GM12878 (cell line): Measurements from ENCODE around the gene SMARCC2. TPM values are rescaled to one million over a fixed set of nuclear protein-coding genes. Genes with fewer than 3 reads are reported as not detected.

Experiments
- BCL11A ChIP-seq: IDR thresholded peaks from 2 replicates; pipeline ENCODE4 v1.6.1; 2011; ENCODE audit warnings: low read depth, low read length
- CUX1 ChIP-seq: IDR thresholded peaks from 2 replicates; pipeline ENCODE4 v1.6.1; 2012; ENCODE audit warnings: improper control_type of control experiment, low read depth, low read length; ENCODE audit not compliant: insufficient replicate concordance
- NFXL1 ChIP-seq: fragments of 450-650 bp; IDR thresholded peaks from 2 replicates; pipeline ENCODE4 v1.6.1; 2017; ENCODE audit warnings: antibody characterized with exemption, mild to moderate bottlenecking, borderline replicate concordance
- NFYB ChIP-seq: IDR thresholded peaks from 2 replicates; pipeline ENCODE4 v1.6.1; 2011; ENCODE audit warnings: low read depth, mild to moderate bottlenecking, low read length, improper control_type of control experiment, moderate library complexity; ENCODE audit not compliant: insufficient read depth
- NRF1 ChIP-seq: conservative IDR thresholded peaks from 2 replicates; pipeline ENCODE4 v1.6.1; 2011; ENCODE audit warnings: mild to moderate bottlenecking, low read depth, low read length, improper control_type of control experiment
- POLR2AphosphoS2 ChIP-seq: IDR thresholded peaks from 2 replicates; pipeline ENCODE4 v1.6.1; 2011; ENCODE audit warnings: low read depth, mild to moderate bottlenecking, low read length, improper control_type of control experiment, moderate library complexity
- SMAD1 ChIP-seq: fragments of 450-650 bp; IDR thresholded peaks from 2 replicates; pipeline ENCODE4 v1.6.1; 2018; ENCODE audit warnings: mild to moderate bottlenecking, low read depth; ENCODE audit not compliant: partially characterized antibody
- SRF ChIP-seq, 2 experiments: IDR thresholded peaks; 2 replicates each; pipeline ENCODE4 v1.6.1; 2011; ENCODE audit warnings: low read depth in 2 of 2, low read length in 2 of 2, mild to moderate bottlenecking in 1 of 2, moderate library complexity in 1 of 2
- TCF12 ChIP-seq: IDR thresholded peaks from 2 replicates; pipeline ENCODE4 v1.6.1; 2011; ENCODE audit warnings: low read depth, mild to moderate bottlenecking, low read length
- YBX1 ChIP-seq: fragments of 450-650 bp; IDR thresholded peaks from 2 replicates; pipeline ENCODE4 v1.6.1; 2016; ENCODE audit warnings: antibody characterized with exemption
- polyA plus RNA-seq, 11 experiments: library from polyadenylated mRNA; depleted of rRNA in 4 of 11; unstranded in 6 of 11; stranded (reverse) in 5 of 11; fragments of >200 nt; fragmentation: Nextera tagmentation in 4 of 11; fragmentation: Illumina TruSeq in 1 of 11; extraction: Ambion mirVana in 4 of 11; extraction: Trizol in 1 of 11; gene quantifications; 1 replicate in 1 of 11; 2 replicates in 10 of 11; pipeline versions ENCODE4 v1.2.1 to v1.2.3, GENCODE V29; 2011 to 2016; ENCODE audit warnings: inconsistent platforms in 2 of 11, missing spikeins in 2 of 11, low read depth in 1 of 11
- total RNA-seq, 4 experiments: library from RNA; depleted of rRNA in 3 of 4; stranded (reverse); fragments of >200 nt in 3 of 4; fragmentation: Illumina TruSeq in 1 of 4; extraction: Trizol in 1 of 4; gene quantifications; 2 replicates each; pipeline versions ENCODE4 v1.2.1 to v1.2.3, GENCODE V29; 2013 to 2021
- TF ChIP-seq, protein P1 (sequence below): fragments of 450-650 bp; IDR thresholded peaks from 2 replicates; pipeline ENCODE4 v1.6.1; 2016; ENCODE audit warnings: mild to moderate bottlenecking, moderate library complexity, borderline replicate concordance
- TF ChIP-seq, protein P2 (sequence below): fragments of 450-650 bp; formaldehyde crosslinking; IDR thresholded peaks from 2 replicates; pipeline ENCODE4 v1.5.0; 2022; ENCODE audit warnings: mild to moderate bottlenecking, missing genetic modification characterization
- TF ChIP-seq, protein P3 (sequence below): fragments of 450-650 bp; IDR thresholded peaks from 2 replicates; pipeline ENCODE4 v1.6.1; 2017; ENCODE audit warnings: antibody characterized with exemption, mild to moderate bottlenecking, moderate library complexity

Gene SMARCC2
- total and polyA plus RNA-seq, 10 of the 15 experiments (the other 5 are each of a cell fraction or from before 2014, with no cell fraction given) = 13.6 to 71.2 (median 42.3) TPM

DNA sequence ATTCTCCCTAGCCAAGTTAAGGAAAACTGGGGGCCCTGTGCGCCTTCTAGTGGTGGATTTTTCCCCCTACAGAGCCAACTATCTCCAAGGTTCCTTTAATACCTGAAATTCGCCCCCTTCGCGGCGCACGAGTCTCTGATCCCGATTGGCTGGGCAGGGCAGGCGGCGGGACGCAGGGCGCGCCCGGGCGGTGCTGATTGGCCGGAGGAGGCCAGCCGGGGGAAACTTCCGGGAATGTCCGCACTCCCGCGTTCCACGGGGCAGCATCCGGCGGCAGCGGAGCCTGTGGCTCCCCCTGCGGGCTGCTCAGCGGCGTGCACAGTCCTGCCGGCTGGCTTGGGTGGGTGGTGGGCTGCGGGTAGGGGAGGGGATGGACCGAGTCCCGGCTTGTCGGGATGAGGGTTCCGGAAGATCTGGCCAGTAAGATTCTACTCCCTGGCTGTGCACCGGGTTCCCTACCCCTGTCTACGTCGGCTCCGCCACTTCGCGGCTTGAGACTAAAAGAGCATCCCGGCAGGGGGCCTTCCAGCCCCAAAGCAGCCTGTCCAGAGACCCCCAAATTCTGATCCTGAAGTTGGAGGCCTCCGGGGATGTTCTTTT, 34.9 kb upstream of the SMARCC2 start, which contains the start of gene NABP2 (continued):
- TF ChIP-seq, protein P1, sequence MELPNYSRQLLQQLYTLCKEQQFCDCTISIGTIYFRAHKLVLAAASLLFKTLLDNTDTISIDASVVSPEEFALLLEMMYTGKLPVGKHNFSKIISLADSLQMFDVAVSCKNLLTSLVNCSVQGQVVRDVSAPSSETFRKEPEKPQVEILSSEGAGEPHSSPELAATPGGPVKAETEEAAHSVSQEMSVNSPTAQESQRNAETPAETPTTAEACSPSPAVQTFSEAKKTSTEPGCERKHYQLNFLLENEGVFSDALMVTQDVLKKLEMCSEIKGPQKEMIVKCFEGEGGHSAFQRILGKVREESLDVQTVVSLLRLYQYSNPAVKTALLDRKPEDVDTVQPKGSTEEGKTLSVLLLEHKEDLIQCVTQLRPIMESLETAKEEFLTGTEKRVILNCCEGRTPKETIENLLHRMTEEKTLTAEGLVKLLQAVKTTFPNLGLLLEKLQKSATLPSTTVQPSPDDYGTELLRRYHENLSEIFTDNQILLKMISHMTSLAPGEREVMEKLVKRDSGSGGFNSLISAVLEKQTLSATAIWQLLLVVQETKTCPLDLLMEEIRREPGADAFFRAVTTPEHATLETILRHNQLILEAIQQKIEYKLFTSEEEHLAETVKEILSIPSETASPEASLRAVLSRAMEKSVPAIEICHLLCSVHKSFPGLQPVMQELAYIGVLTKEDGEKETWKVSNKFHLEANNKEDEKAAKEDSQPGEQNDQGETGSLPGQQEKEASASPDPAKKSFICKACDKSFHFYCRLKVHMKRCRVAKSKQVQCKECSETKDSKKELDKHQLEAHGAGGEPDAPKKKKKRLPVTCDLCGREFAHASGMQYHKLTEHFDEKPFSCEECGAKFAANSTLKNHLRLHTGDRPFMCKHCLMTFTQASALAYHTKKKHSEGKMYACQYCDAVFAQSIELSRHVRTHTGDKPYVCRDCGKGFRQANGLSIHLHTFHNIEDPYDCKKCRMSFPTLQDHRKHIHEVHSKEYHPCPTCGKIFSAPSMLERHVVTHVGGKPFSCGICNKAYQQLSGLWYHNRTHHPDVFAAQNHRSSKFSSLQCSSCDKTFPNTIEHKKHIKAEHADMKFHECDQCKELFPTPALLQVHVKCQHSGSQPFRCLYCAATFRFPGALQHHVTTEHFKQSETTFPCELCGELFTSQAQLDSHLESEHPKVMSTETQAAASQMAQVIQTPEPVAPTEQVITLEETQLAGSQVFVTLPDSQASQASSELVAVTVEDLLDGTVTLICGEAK = peak; percentile 89
- TF ChIP-seq NFYB = peak; percentile 92
- no peak for TF ChIP-seq NFXL1
- TF ChIP-seq TCF12 = 0 out of 2 replicates have a peak, but pooled peaks have one; percentile 1
- TF ChIP-seq BCL11A = no peak
- TF ChIP-seq NRF1 = no peak
- no peak for TF ChIP-seq SMAD1
- TF ChIP-seq, protein P2, sequence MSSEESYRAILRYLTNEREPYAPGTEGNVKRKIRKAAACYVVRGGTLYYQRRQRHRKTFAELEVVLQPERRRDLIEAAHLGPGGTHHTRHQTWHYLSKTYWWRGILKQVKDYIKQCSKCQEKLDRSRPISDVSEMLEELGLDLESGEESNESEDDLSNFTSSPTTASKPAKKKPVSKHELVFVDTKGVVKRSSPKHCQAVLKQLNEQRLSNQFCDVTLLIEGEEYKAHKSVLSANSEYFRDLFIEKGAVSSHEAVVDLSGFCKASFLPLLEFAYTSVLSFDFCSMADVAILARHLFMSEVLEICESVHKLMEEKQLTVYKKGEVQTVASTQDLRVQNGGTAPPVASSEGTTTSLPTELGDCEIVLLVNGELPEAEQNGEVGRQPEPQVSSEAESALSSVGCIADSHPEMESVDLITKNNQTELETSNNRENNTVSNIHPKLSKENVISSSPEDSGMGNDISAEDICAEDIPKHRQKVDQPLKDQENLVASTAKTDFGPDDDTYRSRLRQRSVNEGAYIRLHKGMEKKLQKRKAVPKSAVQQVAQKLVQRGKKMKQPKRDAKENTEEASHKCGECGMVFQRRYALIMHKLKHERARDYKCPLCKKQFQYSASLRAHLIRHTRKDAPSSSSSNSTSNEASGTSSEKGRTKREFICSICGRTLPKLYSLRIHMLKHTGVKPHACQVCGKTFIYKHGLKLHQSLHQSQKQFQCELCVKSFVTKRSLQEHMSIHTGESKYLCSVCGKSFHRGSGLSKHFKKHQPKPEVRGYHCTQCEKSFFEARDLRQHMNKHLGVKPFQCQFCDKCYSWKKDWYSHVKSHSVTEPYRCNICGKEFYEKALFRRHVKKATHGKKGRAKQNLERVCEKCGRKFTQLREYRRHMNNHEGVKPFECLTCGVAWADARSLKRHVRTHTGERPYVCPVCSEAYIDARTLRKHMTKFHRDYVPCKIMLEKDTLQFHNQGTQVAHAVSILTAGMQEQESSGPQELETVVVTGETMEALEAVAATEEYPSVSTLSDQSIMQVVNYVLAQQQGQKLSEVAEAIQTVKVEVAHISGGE (CRISPR knock-in tag) = no peak
- TF ChIP-seq SRF (IDR thresholded peaks at IDR 0.05; ENCODE audit: low read depth in 2 of 2, low read length in 2 of 2) = 0 out of 4 replicates have a peak, but pooled peaks of 1 of the 2 experiments have one; percentile 4
- TF ChIP-seq, protein P3, sequence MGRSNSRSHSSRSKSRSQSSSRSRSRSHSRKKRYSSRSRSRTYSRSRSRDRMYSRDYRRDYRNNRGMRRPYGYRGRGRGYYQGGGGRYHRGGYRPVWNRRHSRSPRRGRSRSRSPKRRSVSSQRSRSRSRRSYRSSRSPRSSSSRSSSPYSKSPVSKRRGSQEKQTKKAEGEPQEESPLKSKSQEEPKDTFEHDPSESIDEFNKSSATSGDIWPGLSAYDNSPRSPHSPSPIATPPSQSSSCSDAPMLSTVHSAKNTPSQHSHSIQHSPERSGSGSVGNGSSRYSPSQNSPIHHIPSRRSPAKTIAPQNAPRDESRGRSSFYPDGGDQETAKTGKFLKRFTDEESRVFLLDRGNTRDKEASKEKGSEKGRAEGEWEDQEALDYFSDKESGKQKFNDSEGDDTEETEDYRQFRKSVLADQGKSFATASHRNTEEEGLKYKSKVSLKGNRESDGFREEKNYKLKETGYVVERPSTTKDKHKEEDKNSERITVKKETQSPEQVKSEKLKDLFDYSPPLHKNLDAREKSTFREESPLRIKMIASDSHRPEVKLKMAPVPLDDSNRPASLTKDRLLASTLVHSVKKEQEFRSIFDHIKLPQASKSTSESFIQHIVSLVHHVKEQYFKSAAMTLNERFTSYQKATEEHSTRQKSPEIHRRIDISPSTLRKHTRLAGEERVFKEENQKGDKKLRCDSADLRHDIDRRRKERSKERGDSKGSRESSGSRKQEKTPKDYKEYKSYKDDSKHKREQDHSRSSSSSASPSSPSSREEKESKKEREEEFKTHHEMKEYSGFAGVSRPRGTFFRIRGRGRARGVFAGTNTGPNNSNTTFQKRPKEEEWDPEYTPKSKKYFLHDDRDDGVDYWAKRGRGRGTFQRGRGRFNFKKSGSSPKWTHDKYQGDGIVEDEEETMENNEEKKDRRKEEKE = no peak
- TF ChIP-seq YBX1 = no peak
- TF ChIP-seq POLR2AphosphoS2 = peak; percentile 51; the same call in 1 of the 2 replicates
- TF ChIP-seq CUX1 = no peak
